H1 (cell line): ENCODE measurements around the gene GIN1. TPM values are rescaled to one million over a fixed set of nuclear protein-coding genes. Genes with fewer than 3 reads are reported as not detected.
"Not testable (repeated sequence)": the region's sequence is repeated elsewhere in the genome, so short reads cannot be mapped to it uniquely, and the experiment has no call there.

Source experiments
- CTCF ChIA-PET: fragments of 300-600 bp; sonication (Branson Sonifier 250); formaldehyde crosslinking; loops from one replicate; lab custom pipeline; 2021; ENCODE audit not compliant: partially characterized antibody; lab: Charles Lee
- POLR2A ChIA-PET: fragments of 300-600 bp; sonication (Branson Sonifier 250); formaldehyde crosslinking; loops from one replicate; lab custom pipeline; 2021; ENCODE audit warnings: inconsistent platforms; ENCODE audit not compliant: partially characterized antibody; lab: Charles Lee
- DNase-seq, 2 experiments: peaks; one replicate each; pipeline versions ENCODE4 v3.0.0 to v3.0.0-alpha.2; 2010 to 2022; ENCODE audit warnings: low spot score in 2 of 2, low read depth in 1 of 2, mixed read lengths in 1 of 2
- FAIRE-seq: peaks from 2 replicates; lab custom pipeline; 2011; peaks lifted over from hg19 to GRCh38; lab: Jason Lieb, UNC
- H2AFZ ChIP-seq: 2 replicates; pipeline ENCODE4 v1.8.1; 2012; ENCODE audit warnings: low read length, inconsistent platforms
- H2AK5ac ChIP-seq: 2 replicates; pipeline ENCODE4 v1.6.1; 2013; ENCODE audit warnings: low read depth, low read length
- H2BK120ac ChIP-seq: replicated peaks from 2 replicates; pipeline ENCODE3; 2013; ENCODE audit warnings: low read depth, low read length, inconsistent platforms
- H2BK12ac ChIP-seq: 2 replicates; pipeline ENCODE4 v1.6.1; 2013; ENCODE audit warnings: low read depth, low read length
- H2BK15ac ChIP-seq: 2 replicates; pipeline ENCODE4 v1.6.1; 2013; ENCODE audit warnings: low read length
- H2BK20ac ChIP-seq: 2 replicates; pipeline ENCODE4 v1.6.1; 2013; ENCODE audit warnings: low read length
- H2BK5ac ChIP-seq: 2 replicates; pipeline ENCODE4 v1.6.1; 2013; ENCODE audit warnings: low read depth, low read length
- H3K14ac ChIP-seq: 2 replicates; pipeline ENCODE4 v1.6.1; 2013; ENCODE audit warnings: inconsistent platforms; ENCODE audit not compliant: insufficient read length
- H3K18ac ChIP-seq: 2 replicates; pipeline ENCODE4 v1.6.1; 2013; ENCODE audit warnings: low read length; ENCODE audit errors: extremely low read depth
- H3K23ac ChIP-seq: 2 replicates; pipeline ENCODE4 v1.6.1; 2013; ENCODE audit warnings: inconsistent platforms; ENCODE audit not compliant: insufficient read length
- H3K23me2 ChIP-seq: 2 replicates; pipeline ENCODE4 v1.6.1; 2013; ENCODE audit warnings: low read depth, low read length
- H3K27ac ChIP-seq: 2 replicates; pipeline ENCODE4 v1.6.1; 2011; ENCODE audit warnings: low read depth, low read length, inconsistent platforms
- H3K27me3 ChIP-seq, 4 experiments: replicated peaks in 1 of 4; 1 replicate in 1 of 4; 2 replicates in 3 of 4; pipeline versions ENCODE4 v1.6.1 to v1.8.1; 2011 to 2013; ENCODE audit warnings: low read length in 3 of 4, mild to moderate bottlenecking in 3 of 4, inconsistent platforms in 2 of 4, mixed read lengths in 2 of 4, moderate library complexity in 1 of 4; ENCODE audit not compliant: control insufficient read depth in 3 of 4, insufficient read depth in 3 of 4; ENCODE audit errors: extremely low read depth in 1 of 4
- H3K36me3 ChIP-seq, 4 experiments: 2 replicates each; pipeline versions ENCODE4 v1.6.1 to v1.8.1; 2011 to 2013; ENCODE audit warnings: mild to moderate bottlenecking in 4 of 4, low read length in 3 of 4, moderate library complexity in 2 of 4, control low read depth in 1 of 4, inconsistent platforms in 1 of 4; ENCODE audit not compliant: insufficient read depth in 4 of 4, control insufficient read depth in 2 of 4
- H3K4ac ChIP-seq: replicated peaks from 2 replicates; pipeline ENCODE3; 2013; ENCODE audit warnings: low read length, low read depth, mixed read lengths, inconsistent platforms; ENCODE audit not compliant: insufficient read length
- H3K4me1 ChIP-seq, 4 experiments: replicated peaks in 1 of 4; 1 replicate in 1 of 4; 2 replicates in 3 of 4; pipeline versions ENCODE4 v1.6.1 to v1.8.1; 2011 to 2013; ENCODE audit warnings: low read length in 3 of 4, inconsistent platforms in 2 of 4, mixed read lengths in 1 of 4; ENCODE audit not compliant: insufficient read depth in 4 of 4, control insufficient read depth in 3 of 4
- H3K4me2 ChIP-seq, 2 experiments: 2 replicates each; pipeline versions ENCODE4 v1.6.1 to v1.8.1; 2011 to 2013; ENCODE audit warnings: low read depth in 2 of 2, low read length in 2 of 2, control low read depth in 1 of 2, inconsistent platforms in 1 of 2, mild to moderate bottlenecking in 1 of 2; ENCODE audit not compliant: insufficient read depth in 1 of 2
- H3K4me3 ChIP-seq, 4 experiments: fragments of 200-600, 300-600 bp in 1 of 4; sonication (generic), shearing (Covaris generic), sonication (Bioruptor Twin) in 1 of 4; 2 replicates each; pipeline versions ENCODE4 v1.5.1 to v1.8.1; 2011 to 2016; ENCODE audit warnings: low read length in 4 of 4, low read depth in 3 of 4, control low read depth in 2 of 4, inconsistent platforms in 2 of 4, mild to moderate bottlenecking in 2 of 4, mixed read lengths in 1 of 4, moderate library complexity in 1 of 4; ENCODE audit not compliant: insufficient read depth in 2 of 4; ENCODE audit errors: extremely low read depth in 1 of 4
- H3K56ac ChIP-seq: replicated peaks from 2 replicates; pipeline ENCODE3; 2013; ENCODE audit warnings: low read depth, mild to moderate bottlenecking, mixed read lengths, low read length, inconsistent platforms; ENCODE audit not compliant: insufficient read length
- H3K79me1 ChIP-seq: 2 replicates; pipeline ENCODE4 v1.6.1; 2013; ENCODE audit warnings: low read depth, low read length, control low read depth
- H3K79me2 ChIP-seq, 2 experiments: 2 replicates each; pipeline versions ENCODE4 v1.6.1 to v1.8.1; 2012 to 2013; ENCODE audit warnings: low read length in 2 of 2, mild to moderate bottlenecking in 2 of 2, inconsistent platforms in 1 of 2; ENCODE audit not compliant: insufficient read depth in 2 of 2, control insufficient read depth in 1 of 2
- H3K9ac ChIP-seq, 4 experiments: replicated peaks in 1 of 4; 1 replicate in 1 of 4; 2 replicates in 3 of 4; pipeline versions ENCODE4 v1.6.1 to v1.8.1; 2011 to 2013; ENCODE audit warnings: low read depth in 3 of 4, low read length in 3 of 4, control low read depth in 2 of 4, mild to moderate bottlenecking in 2 of 4, moderate library complexity in 2 of 4, inconsistent platforms in 1 of 4; ENCODE audit errors: extremely low read depth in 1 of 4
- H3K9me3 ChIP-seq, 2 experiments: 2 replicates each; pipeline versions ENCODE4 v1.6.1 to v1.8.1; 2012 to 2013; ENCODE audit warnings: mild to moderate bottlenecking in 2 of 2, moderate library complexity in 2 of 2, control low read depth in 1 of 2, inconsistent platforms in 1 of 2, low read depth in 1 of 2, low read length in 1 of 2, mixed read lengths in 1 of 2; ENCODE audit not compliant: insufficient read depth in 2 of 2
- H4K20me1 ChIP-seq, 2 experiments: replicated peaks in 1 of 2; 2 replicates each; pipeline versions ENCODE3 to v1.8.1; 2011 to 2013; ENCODE audit warnings: inconsistent platforms in 2 of 2, low read length in 2 of 2, mild to moderate bottlenecking in 1 of 2; ENCODE audit not compliant: insufficient read depth in 2 of 2, control insufficient read depth in 1 of 2
- H4K5ac ChIP-seq: 2 replicates; pipeline ENCODE4 v1.6.1; 2013; ENCODE audit warnings: low read length, low read depth, mixed read lengths, inconsistent platforms; ENCODE audit not compliant: insufficient read length
- H4K8ac ChIP-seq: 2 replicates; pipeline ENCODE4 v1.8.0; 2013; ENCODE audit warnings: mild to moderate bottlenecking, moderate library complexity, low read length, inconsistent platforms; ENCODE audit not compliant: insufficient read depth; ENCODE audit errors: extremely low read depth
- H4K91ac ChIP-seq: replicated peaks from 2 replicates; pipeline ENCODE3; 2013; ENCODE audit warnings: low read length, mixed read lengths, inconsistent platforms; ENCODE audit not compliant: insufficient read length
- POLR2AphosphoS5 ChIP-seq: IDR thresholded peaks from 2 replicates; pipeline ENCODE4 v1.6.1; 2011; ENCODE audit warnings: low read depth, low read length
- WGBS, 2 experiments: shearing (Covaris generic) in 1 of 2; methylation state at CpG; one replicate each; pipeline versions ENCODE4 v1.1.6 to v1.1.7; 2013 to 2015; ENCODE audit warnings: low lambda C conversion rate in 2 of 2, mixed read lengths in 2 of 2, inconsistent platforms in 1 of 2, low coverage in 1 of 2, missing lambda C conversion rate in 1 of 2; ENCODE audit not compliant: insufficient replicate concordance in 2 of 2, insufficient coverage in 1 of 2, insufficient read length in 1 of 2; ENCODE audit errors: extremely low coverage in 1 of 2, missing lambda C conversion rate in 1 of 2; 5-methylcytosine and 5-hydroxymethylcytosine counted together
- polyA plus RNA-seq, 7 experiments: library from polyadenylated mRNA; depleted of rRNA in 3 of 7; stranded (reverse) in 5 of 7; unstranded in 2 of 7; fragments of >200 nt in 5 of 7; fragments of 200-250 nt in 2 of 7; gene quantifications; 1 replicate in 5 of 7; 2 replicates in 1 of 7; 4 replicates in 1 of 7; pipeline versions ENCODE4 v1.2.1 to v1.2.3, GENCODE V29; 2011 to 2013; ENCODE audit warnings: missing spikeins in 2 of 7, mixed read lengths in 2 of 7
- total RNA-seq: library from RNA; stranded (reverse); fragmentation: NEBNext Ultra II Directional; extraction: Animal tissue kit (Norgen Biotek cat#: 25700); gene quantifications from 2 replicates; pipeline ENCODE4 v1.2.1, GENCODE V29; 2021

The GIN1 gene
- total and polyA plus RNA-seq, 2 of the 8 experiments (the other 6 are each of a cell fraction or from before 2014, with no cell fraction given) = 1.9 to 7.1 TPM

GRCh38 chr5:103145196-103145595, 25.3 kb upstream of the GIN1 start (continued):
- TF ChIP-seq POLR2AphosphoS5 = no peak

GRCh38 chr5:103142132-103142531, 22.2 kb upstream of the GIN1 start:
- H4K5ac ChIP-seq, H3K4me1 ChIP-seq, POLR2A ChIA-PET, H4K91ac ChIP-seq, DNase-seq, H4K20me1 ChIP-seq, H3K56ac ChIP-seq, H3K27me3 ChIP-seq, H3K79me1 ChIP-seq, H3K79me2 ChIP-seq, H2BK120ac ChIP-seq, FAIRE-seq, H3K4ac ChIP-seq, H3K18ac ChIP-seq, H2BK15ac ChIP-seq, H3K23ac ChIP-seq, H2AFZ ChIP-seq, H3K4me3 ChIP-seq, H3K23me2 ChIP-seq, H2BK5ac ChIP-seq, H3K14ac ChIP-seq, H3K36me3 ChIP-seq, H3K27ac ChIP-seq, H3K4me2 ChIP-seq, H2BK20ac ChIP-seq, H3K9me3 ChIP-seq, H2BK12ac ChIP-seq, H3K9ac ChIP-seq, H2AK5ac ChIP-seq: not testable (repeated sequence)
- WGBS, 2 experiments = 97% methylated on average over 16 of the region's 25 CpGs; no CpG with 5 or more reads in 1 of the 2 experiments
- 0 out of 2 replicates have a peak overlapping the region, but pooled peaks have one; percentile 25 for H4K8ac ChIP-seq
- CTCF ChIA-PET = interaction anchor here (0.7 to 1.7 kb wide), 3 partner anchors 82 to 560 kb away, joined by 3 to 9 read pairs (median 5); no protein-coding TSS in a partner anchor
